IMR-90 (cell line): ENCODE measurements around the gene MMP23B. TPM values are rescaled to one million over a fixed set of nuclear protein-coding genes. Genes with fewer than 3 reads are reported as not detected.
"Not testable (repeated sequence)": the region's sequence is repeated elsewhere in the genome, so short reads cannot be mapped to it uniquely, and the experiment has no call there.

Source experiments
- ATAC-seq: fragments of 200-7000 bp; cut with Tn5 transposase; 2 replicates; pipeline ENCODE4 v1.9.1; 2020; ENCODE audit warnings: low read depth, mild to moderate bottlenecking, moderate library complexity
- BruUV-seq: library from RNA; stranded (reverse); fragments of 400-500 nt; replicated peaks from 2 replicates; lab custom pipeline; 2021; lab: Mats Ljungman, UMichigan
- CTCF ChIA-PET: fragments of 300-600 bp; formaldehyde crosslinking; extraction: SDS; loops from one replicate; lab custom pipeline; 2021; ENCODE audit warnings: antibody characterized with exemption; lab: Yijun Ruan, JAX
- POLR2A ChIA-PET: fragments of 300-600 bp; sonication (Branson Sonifier 250); formaldehyde crosslinking; loops from one replicate; lab custom pipeline; 2022; ENCODE audit warnings: antibody characterized with exemption; ENCODE audit not compliant: unreplicated experiment; lab: Charles Lee
- DNase-seq: peaks from one replicate; pipeline ENCODE4 v3.0.0; 2013
- H2AFZ ChIP-seq: replicated peaks from 2 replicates; pipeline ENCODE3; 2013; ENCODE audit warnings: low read length, mild to moderate bottlenecking; ENCODE audit not compliant: poor library complexity
- H2AK5ac ChIP-seq: 2 replicates; pipeline ENCODE4 v1.6.1; 2013; ENCODE audit warnings: low read depth, low read length, inconsistent platforms
- H2AK9ac ChIP-seq: replicated peaks from 2 replicates; pipeline ENCODE3; 2013; ENCODE audit warnings: mild to moderate bottlenecking, low read depth, low read length, moderate library complexity; ENCODE audit not compliant: poor library complexity
- H2BK120ac ChIP-seq: 2 replicates; pipeline ENCODE4 v1.6.1; 2013; ENCODE audit warnings: low read depth, low read length, inconsistent platforms
- H2BK15ac ChIP-seq: 3 replicates; pipeline ENCODE4 v1.6.1; 2013; ENCODE audit warnings: low read depth, low read length, inconsistent platforms
- H2BK20ac ChIP-seq: 2 replicates; pipeline ENCODE4 v1.6.1; 2013; ENCODE audit warnings: low read depth, mild to moderate bottlenecking, inconsistent platforms, low read length, moderate library complexity
- H2BK5ac ChIP-seq: 2 replicates; pipeline ENCODE4 v1.6.1; 2013; ENCODE audit warnings: mild to moderate bottlenecking, low read depth, low read length, inconsistent platforms; ENCODE audit not compliant: poor library complexity, severe bottlenecking
- H3K14ac ChIP-seq: replicated peaks from 2 replicates; pipeline ENCODE4 v1.6.1; 2013; ENCODE audit warnings: low read depth, low read length, inconsistent platforms
- H3K18ac ChIP-seq: 2 replicates; pipeline ENCODE4 v1.6.1; 2013; ENCODE audit warnings: low read depth, low read length, control low read depth
- H3K23ac ChIP-seq: 2 replicates; pipeline ENCODE4 v1.6.1; 2013; ENCODE audit warnings: low read depth, low read length, inconsistent platforms
- H3K27ac ChIP-seq: 2 replicates; pipeline ENCODE4 v1.5.1; 2013; ENCODE audit warnings: mild to moderate bottlenecking, control low read depth, low read length; ENCODE audit not compliant: insufficient read depth
- H3K27me3 ChIP-seq: 2 replicates; pipeline ENCODE4 v1.6.1; 2013; ENCODE audit warnings: low read length; ENCODE audit not compliant: control insufficient read depth, insufficient read depth
- H3K36me3 ChIP-seq: 2 replicates; pipeline ENCODE4 v1.6.1; 2013; ENCODE audit warnings: low read length, mixed read lengths; ENCODE audit not compliant: control insufficient read depth, insufficient read depth
- H3K4ac ChIP-seq: 2 replicates; pipeline ENCODE4 v1.6.1; 2013; ENCODE audit warnings: low read depth, low read length, inconsistent platforms
- H3K4me1 ChIP-seq: 2 replicates; pipeline ENCODE4 v1.6.1; 2013; ENCODE audit warnings: low read length, mixed read lengths; ENCODE audit not compliant: control insufficient read depth, insufficient read depth
- H3K4me2 ChIP-seq: 2 replicates; pipeline ENCODE4 v1.6.1; 2013; ENCODE audit warnings: low read depth, mild to moderate bottlenecking, control low read depth, low read length, moderate library complexity
- H3K4me3 ChIP-seq: 2 replicates; pipeline ENCODE4 v1.5.1; 2013; ENCODE audit warnings: low read depth, mild to moderate bottlenecking, control low read depth, low read length, moderate library complexity; ENCODE audit not compliant: insufficient read depth
- H3K56ac ChIP-seq: 2 replicates; pipeline ENCODE4 v1.6.1; 2013; ENCODE audit warnings: low read length, inconsistent platforms; ENCODE audit not compliant: insufficient read depth; ENCODE audit errors: extremely low read depth
- H3K79me1 ChIP-seq, 2 experiments: 2 replicates each; pipeline ENCODE4 v1.6.1; 2013; ENCODE audit warnings: low read length in 2 of 2, inconsistent platforms in 1 of 2, low read depth in 1 of 2
- H3K9ac ChIP-seq: 2 replicates; pipeline ENCODE4 v1.6.1; 2013; ENCODE audit warnings: low read depth, low read length, control low read depth
- H3K9me1 ChIP-seq: 2 replicates; pipeline ENCODE4 v1.6.1; 2013; ENCODE audit warnings: low read length, inconsistent platforms; ENCODE audit not compliant: insufficient read depth
- H3K9me3 ChIP-seq: 2 replicates; pipeline ENCODE4 v1.6.1; 2013; ENCODE audit warnings: low read length; ENCODE audit not compliant: control insufficient read depth, insufficient read depth
- H4K20me1 ChIP-seq: 2 replicates; pipeline ENCODE4 v1.6.1; 2013; ENCODE audit warnings: low read length, inconsistent platforms; ENCODE audit not compliant: insufficient read depth
- H4K5ac ChIP-seq: 2 replicates; pipeline ENCODE4 v1.6.1; 2013; ENCODE audit warnings: mild to moderate bottlenecking, low read depth, low read length, control low read depth
- H4K8ac ChIP-seq, 2 experiments: 2 replicates each; pipeline ENCODE4 v1.6.1; 2013; ENCODE audit warnings: low read depth in 2 of 2, low read length in 2 of 2, control low read depth in 1 of 2, inconsistent platforms in 1 of 2
- H4K91ac ChIP-seq: 2 replicates; pipeline ENCODE4 v1.6.1; 2013; ENCODE audit warnings: low read depth, low read length, inconsistent platforms; ENCODE audit not compliant: insufficient read depth
- WGBS, 2 experiments: methylation state at CpG; one replicate each; pipeline versions ENCODE4 v1.1.5 to v1.1.7; 2013; ENCODE audit warnings: missing lambda C conversion rate in 2 of 2; ENCODE audit not compliant: insufficient read length in 1 of 2; ENCODE audit errors: extremely low coverage in 2 of 2; 5-methylcytosine and 5-hydroxymethylcytosine counted together
- dilution Hi-C: fragments of 300-500 bp; cut with HindIII; formaldehyde crosslinking; loops from one replicate; pipeline ENCODE4 v1.14.3; 2018; ENCODE audit warnings: low sequenced_read_pairs; ENCODE audit not compliant: unreplicated experiment
- in situ Hi-C: fragments of 300-500 bp; cut with MboI; formaldehyde crosslinking; loops from 3 replicates; pipeline ENCODE4 v1.14.3; 2019; ENCODE audit warnings: low sequenced_read_pairs, inconsistent platforms, mixed read lengths
- intact Hi-C: fragments of 100-400 bp; cut with micrococcal nuclease; formaldehyde crosslinking; loops from 2 replicates; pipeline ENCODE4 v1.10.0; 2022
- polyA plus RNA-seq, 3 experiments: library from polyadenylated mRNA; depleted of rRNA; stranded (reverse); fragments of >200 nt; gene quantifications; 2 replicates each; pipeline ENCODE4 v1.2.3, GENCODE V29; 2012; ENCODE audit warnings: low replicate concordance in 1 of 3
- total RNA-seq: library from RNA; depleted of rRNA; stranded (reverse); fragments of >200 nt; gene quantifications from 2 replicates; pipeline ENCODE4 v1.2.3, GENCODE V29; 2012

MMP23B gene
- total and polyA plus RNA-seq, 2 of the 4 experiments (the other 2 are of a cell fraction) = 1.1 to 5.4 TPM

DNA sequence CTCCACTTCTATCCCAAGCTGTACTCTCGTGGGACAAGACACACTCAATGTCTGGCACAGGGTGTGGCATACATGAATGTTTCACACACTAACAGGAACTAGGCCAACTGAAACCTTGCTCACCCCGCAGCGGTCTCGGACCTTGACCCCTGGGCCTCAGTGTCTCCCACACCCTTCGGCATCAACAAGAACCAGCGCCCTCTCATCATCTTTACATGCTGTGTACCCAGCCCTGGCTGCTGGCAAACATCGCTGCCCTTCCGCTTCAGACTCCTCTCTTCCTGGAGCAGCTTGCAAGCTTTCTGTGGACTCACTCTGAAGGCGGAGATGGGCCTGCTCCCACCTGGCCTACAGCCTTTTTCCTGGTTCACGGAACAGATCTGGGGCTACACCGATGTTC, 16.3 kb downstream of the MMP23B start:
- H3K4ac ChIP-seq, H3K9ac ChIP-seq, H2BK5ac ChIP-seq, DNase-seq, H4K91ac ChIP-seq, H4K8ac ChIP-seq, H3K56ac ChIP-seq, H3K27me3 ChIP-seq, H2AK5ac ChIP-seq, H3K18ac ChIP-seq, in situ Hi-C loops, CTCF ChIA-PET, BruUV-seq, H3K9me3 ChIP-seq, H2AK9ac ChIP-seq, H3K14ac ChIP-seq, H2BK120ac ChIP-seq, H3K9me1 ChIP-seq, H2BK15ac ChIP-seq, intact Hi-C loops, POLR2A ChIA-PET, H3K4me2 ChIP-seq, H3K4me1 ChIP-seq, H2BK20ac ChIP-seq, H2AFZ ChIP-seq, H3K23ac ChIP-seq, H3K27ac ChIP-seq, H3K4me3 ChIP-seq, ATAC-seq, dilution Hi-C loops, H4K5ac ChIP-seq, H4K20me1 ChIP-seq, H3K79me1 ChIP-seq: not testable (repeated sequence)
- peaks cover 33% of the 10 kb centered on the region for H3K36me3 ChIP-seq
- 83% methylated on average over 4 of the region's 11 CpGs; no CpG with 5 or more reads in 1 of the 2 experiments for WGBS, 2 experiments
